Mucosa of rectum (tissue), 2 donors: Measurements from ENCODE around the gene SUGCT.

Experiments
- H3K27ac ChIP-seq, 2 donors: one replicate each; pipeline ENCODE4 v1.7.0; 2013; ENCODE audit warnings: inconsistent platforms in 2 of 2, low read depth in 2 of 2, low read length in 2 of 2
- H3K27me3 ChIP-seq, 2 donors: one replicate each; pipeline ENCODE4 v1.7.0; 2013; ENCODE audit warnings: low read length in 2 of 2; ENCODE audit not compliant: control insufficient read depth in 2 of 2, insufficient read depth in 2 of 2
- H3K36me3 ChIP-seq, 2 donors: one replicate each; pipeline ENCODE4 v1.7.0; 2013; ENCODE audit warnings: low read length in 2 of 2; ENCODE audit not compliant: control insufficient read depth in 2 of 2, insufficient read depth in 2 of 2
- H3K4me1 ChIP-seq, 2 donors: one replicate each; pipeline ENCODE4 v1.7.0; 2013; ENCODE audit warnings: low read length in 2 of 2, mild to moderate bottlenecking in 1 of 2; ENCODE audit not compliant: control insufficient read depth in 2 of 2, insufficient read depth in 2 of 2
- H3K4me3 ChIP-seq, 2 donors: one replicate each; pipeline ENCODE4 v1.7.0; 2013; ENCODE audit warnings: low read length in 2 of 2
- H3K9ac ChIP-seq, 2 donors: one replicate each; pipeline ENCODE4 v1.7.0; 2013; ENCODE audit warnings: low read length in 2 of 2, low read depth in 1 of 2, mild to moderate bottlenecking in 1 of 2
- H3K9me3 ChIP-seq, 2 donors: one replicate each; pipeline ENCODE4 v1.7.0; 2013; ENCODE audit warnings: low read length in 2 of 2; ENCODE audit not compliant: control insufficient read depth in 2 of 2
- donor health status: healthy.
- donor health status: Normal muscosa, but diverticular disease.

Gene SUGCT

GRCh38 chr7:40698921-40699260, 564.1 kb downstream of the SUGCT start:
- no peaks in the 10 kb centered on the region for H3K27me3 ChIP-seq
- no peaks in the 10 kb centered on the region for H3K4me1 ChIP-seq
- no peak overlapping the region for H3K4me3 ChIP-seq
- no peak overlapping the region for H3K27ac ChIP-seq
- no peak overlapping the region for H3K9ac ChIP-seq
- no peaks in the 10 kb centered on the region for H3K36me3 ChIP-seq
- no peaks in the 10 kb centered on the region for H3K9me3 ChIP-seq

GRCh38 chr7:40700653-40701421, 566.0 kb downstream of the SUGCT start:
- no peaks in the 10 kb centered on the region for H3K9me3 ChIP-seq

GRCh38 chr7:40701836-40702551, 567.2 kb downstream of the SUGCT start:
- H3K9ac ChIP-seq, result no peak overlapping the region
- no peaks in the 10 kb centered on the region for H3K9me3 ChIP-seq
- H3K4me1 ChIP-seq, result no peaks in the 10 kb centered on the region
- no peaks in the 10 kb centered on the region for H3K36me3 ChIP-seq
- no peaks in the 10 kb centered on the region for H3K27me3 ChIP-seq
- no peak overlapping the region for H3K4me3 ChIP-seq
- H3K27ac ChIP-seq, result no peak overlapping the region

More at GRCh38 chr7:40700653-40701421, 566.0 kb downstream of the SUGCT start:
- no peak overlapping the region for H3K9ac ChIP-seq
- H3K4me1 ChIP-seq, result no peaks in the 10 kb centered on the region
- no peak overlapping the region for H3K4me3 ChIP-seq
- H3K36me3 ChIP-seq, result no peaks in the 10 kb centered on the region
- H3K27me3 ChIP-seq, result no peaks in the 10 kb centered on the region
- no peak overlapping the region for H3K27ac ChIP-seq

GRCh38 chr7:40704172-40704571, 569.4 kb downstream of the SUGCT start:
- H3K9me3 ChIP-seq, result no peaks in the 10 kb centered on the region
- no peak overlapping the region for H3K27ac ChIP-seq
- H3K36me3 ChIP-seq, result no peaks in the 10 kb centered on the region
- no peak overlapping the region for H3K9ac ChIP-seq
- H3K27me3 ChIP-seq, result no peaks in the 10 kb centered on the region
- H3K4me1 ChIP-seq, result no peaks in the 10 kb centered on the region
- H3K4me3 ChIP-seq, result no peak overlapping the region

GRCh38 chr7:40706829-40707228, 572.0 kb downstream of the SUGCT start:
- no peak overlapping the region for H3K9ac ChIP-seq

GRCh38 chr7:40709062-40709964, 574.5 kb downstream of the SUGCT start:
- Histone ChIP-seq H3K4me3 (no peak overlapping the region), H3K4me1 (no peaks in the 10 kb centered on the region), H3K9ac (no peak overlapping the region), H3K27me3 (no peaks in the 10 kb centered on the region), H3K27ac (no peak overlapping the region), H3K9me3 (no peaks in the 10 kb centered on the region), H3K36me3 (no peaks in the 10 kb centered on the region)

More at GRCh38 chr7:40706829-40707228, 572.0 kb downstream of the SUGCT start:
- no peaks in the 10 kb centered on the region for H3K9me3 ChIP-seq
- H3K27ac ChIP-seq, result no peak overlapping the region
- H3K27me3 ChIP-seq, result no peaks in the 10 kb centered on the region
- H3K4me3 ChIP-seq, result no peak overlapping the region
- H3K36me3 ChIP-seq, result no peaks in the 10 kb centered on the region
- H3K4me1 ChIP-seq, result no peaks in the 10 kb centered on the region

- Histone ChIP-seq H3K36me3 (no peaks in the 10 kb centered on the region), H3K4me3 (no peak overlapping the region), H3K9me3 (no peaks in the 10 kb centered on the region), H3K9ac (no peak overlapping the region), H3K4me1 (no peaks in the 10 kb centered on the region), H3K27me3 (no peaks in the 10 kb centered on the region), H3K27ac (no peak overlapping the region)
Observed at GRCh38 chr7:40711706-40712105, 576.9 kb downstream of the SUGCT start.

GRCh38 chr7:40714363-40715052, 579.7 kb downstream of the SUGCT start:
- Histone ChIP-seq H3K4me1 (no peaks in the 10 kb centered on the region), H3K4me3 (no peak overlapping the region), H3K9ac (no peak overlapping the region), H3K27me3 (no peaks in the 10 kb centered on the region), H3K36me3 (no peaks in the 10 kb centered on the region), H3K27ac (no peak overlapping the region), H3K9me3 (no peaks in the 10 kb centered on the region)

- no peak overlapping the region for H3K4me3 ChIP-seq
- no peaks in the 10 kb centered on the region for H3K36me3 ChIP-seq
- H3K27ac ChIP-seq, result no peak overlapping the region
- H3K4me1 ChIP-seq, result no peaks in the 10 kb centered on the region
- no peak overlapping the region for H3K9ac ChIP-seq
- no peaks in the 10 kb centered on the region for H3K27me3 ChIP-seq
- H3K9me3 ChIP-seq, result no peaks in the 10 kb centered on the region
Observed at GRCh38 chr7:40715053-40715430, 580.2 kb downstream of the SUGCT start.
